ENCODE results near the gene ATP1A2. TPM values are rescaled to one million over a fixed set of nuclear protein-coding genes. Genes with fewer than 3 reads are reported as not detected.

The ATP1A2 gene
- total and polyA plus RNA-seq, 4 donors: 15.3 to 27.7 (median 25.9) TPM

GRCh38 chr1:160187407-160187806 lies 71.8 kb downstream of the ATP1A2 start:
- Histone ChIP-seq H3K4me1 (ENCODE audit: control insufficient read depth in 1 of 2, insufficient read depth in 2 of 2, low read length in 2 of 2) (no peaks in the 10 kb centered on the region), H3K36me3 (ENCODE audit: control insufficient read depth in 1 of 2, insufficient read depth in 2 of 2, low read length in 1 of 2) (no peaks in the 10 kb centered on the region), H3K9me3 (ENCODE audit: control insufficient read depth, low read length) (no peaks in the 10 kb centered on the region), H3K27me3 (ENCODE audit: control insufficient read depth in 1 of 2, insufficient read depth in 2 of 2, low read length in 1 of 2) (no peaks in the 10 kb centered on the region), H3K27ac (ENCODE audit: low read depth in 1 of 2, low read length in 2 of 2) (no peak overlapping the region), H3K4me3 (ENCODE audit: low read length in 2 of 2) (no peak overlapping the region)
- DNase-seq: no peak
- ATAC-seq (ENCODE audit: low FRiP score): no peak
- 87 to 88% methylated on average over 7 of the region's 7 CpGs for WGBS, 2 donors
- intact Hi-C loops (cut with DNase I): no loop called here

- intact Hi-C loops (cut with DNase I): no loop called here
- Histone ChIP-seq H3K27me3 (ENCODE audit: control insufficient read depth in 1 of 2, insufficient read depth in 2 of 2, low read length in 1 of 2) (no peaks in the 10 kb centered on the region), H3K4me1 (ENCODE audit: control insufficient read depth in 1 of 2, insufficient read depth in 2 of 2, low read length in 2 of 2) (no peaks in the 10 kb centered on the region), H3K9me3 (ENCODE audit: control insufficient read depth, low read length) (no peaks in the 10 kb centered on the region), H3K36me3 (ENCODE audit: control insufficient read depth in 1 of 2, insufficient read depth in 2 of 2, low read length in 1 of 2) (no peaks in the 10 kb centered on the region), H3K4me3 (ENCODE audit: low read length in 2 of 2) (no peak overlapping the region), H3K27ac (ENCODE audit: low read depth in 1 of 2, low read length in 2 of 2) (no peak overlapping the region)
- no peak for DNase-seq
- 86 to 90% methylated on average over 7 of the region's 7 CpGs for WGBS, 2 donors
- no peak for ATAC-seq (ENCODE audit: low FRiP score)
Measured at GRCh38 chr1:160188341-160188740, 72.8 kb downstream of the ATP1A2 start.

GRCh38 chr1:160189649-160190625 lies 74.4 kb downstream of the ATP1A2 start, which contains the start of gene CASQ1:
TSS of gene CASQ1 (plus strand) at chr1:160190575. CDS start at chr1:160190752, 177 bp downstream.
- intact Hi-C loops (cut with DNase I): loop anchor here (5.0 kb wide), 5 partner anchors 62 to 102 kb away; partner anchors contain the start of genes ATP1A2 (in 1 of the 2) and PEX19 (in 1 of the 2)
- 10 to 24% methylated on average over 12 to 15 of the region's 15 CpGs for WGBS, 2 donors
- Histone ChIP-seq H3K4me1 (ENCODE audit: control insufficient read depth in 1 of 2, insufficient read depth in 2 of 2, low read length in 2 of 2) (no peaks in the 10 kb centered on the region), H3K4me3 (ENCODE audit: low read length in 2 of 2) (no peak within 1 kb of the TSS), H3K36me3 (ENCODE audit: control insufficient read depth in 1 of 2, insufficient read depth in 2 of 2, low read length in 1 of 2) (no peaks in the 10 kb centered on the region), H3K9me3 (ENCODE audit: control insufficient read depth, low read length) (no peaks in the 10 kb centered on the region), H3K27ac (ENCODE audit: low read depth in 1 of 2, low read length in 2 of 2) (no peak within 1 kb of the TSS), H3K27me3 (ENCODE audit: control insufficient read depth in 1 of 2, insufficient read depth in 2 of 2, low read length in 1 of 2) (no peaks in the 10 kb centered on the region)
- peak; percentile 80 to 88 for DNase-seq
- ATAC-seq (ENCODE audit: low FRiP score): no peak

- H3K36me3 ChIP-seq (ENCODE audit: control insufficient read depth in 1 of 2, insufficient read depth in 2 of 2, low read length in 1 of 2): no peaks in the 10 kb centered on the region
- no peak for ATAC-seq (ENCODE audit: low FRiP score)
- intact Hi-C loops (cut with DNase I): loop anchor here (2.0 to 5.0 kb wide), 7 partner anchors 27 to 101 kb away; partner anchors contain the start of genes ATP1A2 (in 1 of the 2) and PEX19 (in 1 of the 2)
Measured at GRCh38 chr1:160191756-160192155, 76.2 kb downstream of the ATP1A2 start.

GRCh38 chr1:160192234-160192633 lies 76.7 kb downstream of the ATP1A2 start:
- H3K4me1 ChIP-seq (ENCODE audit: control insufficient read depth in 1 of 2, insufficient read depth in 2 of 2, low read length in 2 of 2): no peaks in the 10 kb centered on the region
- DNase-seq (no peak), ATAC-seq (ENCODE audit: low FRiP score) (no peak)
- no peak overlapping the region for H3K27ac ChIP-seq (ENCODE audit: low read depth in 1 of 2, low read length in 2 of 2)
- intact Hi-C loops (cut with DNase I): loop anchor here (2.0 to 5.0 kb wide), 7 partner anchors 27 to 100 kb away; partner anchors contain the start of genes ATP1A2 (in 1 of the 2) and PEX19 (in 1 of the 2)
- H3K9me3 ChIP-seq (ENCODE audit: control insufficient read depth, low read length): no peaks in the 10 kb centered on the region
- H3K36me3 ChIP-seq (ENCODE audit: control insufficient read depth in 1 of 2, insufficient read depth in 2 of 2, low read length in 1 of 2): no peaks in the 10 kb centered on the region
- H3K27me3 ChIP-seq (ENCODE audit: control insufficient read depth in 1 of 2, insufficient read depth in 2 of 2, low read length in 1 of 2): no peaks in the 10 kb centered on the region
- H3K4me3 ChIP-seq (ENCODE audit: low read length in 2 of 2): no peak overlapping the region

More at GRCh38 chr1:160191756-160192155, 76.2 kb downstream of the ATP1A2 start:
- Histone ChIP-seq H3K4me3 (ENCODE audit: low read length in 2 of 2) (no peak overlapping the region), H3K4me1 (ENCODE audit: control insufficient read depth in 1 of 2, insufficient read depth in 2 of 2, low read length in 2 of 2) (no peaks in the 10 kb centered on the region), H3K27ac (ENCODE audit: low read depth in 1 of 2, low read length in 2 of 2) (no peak overlapping the region), H3K27me3 (ENCODE audit: control insufficient read depth in 1 of 2, insufficient read depth in 2 of 2, low read length in 1 of 2) (no peaks in the 10 kb centered on the region), H3K9me3 (ENCODE audit: control insufficient read depth, low read length) (no peaks in the 10 kb centered on the region)
- no peak for DNase-seq
- WGBS, 2 donors: 88 to 92% methylated on average over 3 of the region's 3 CpGs

Other genes with a start within 250 kb of the ATP1A2 start
- 1 to 10 TPM; 2.5 to 2.7 TPM for gene CFAP45, start 215.6 kb upstream of the ATP1A2 start, total RNA-seq
- gene CFAP45, start 215.6 kb upstream of the ATP1A2 start, polyA plus RNA-seq: 1 to 10 TPM in 1 of 2 donors, not detected in 1; 2.7 TPM
- gene TAGLN2, start 190.3 kb upstream of the ATP1A2 start, total RNA-seq: 100 to 1,000 TPM; 316 to 350 TPM
- gene TAGLN2, start 190.3 kb upstream of the ATP1A2 start, polyA plus RNA-seq: 100 to 1,000 TPM; 349 to 383 TPM
- under 1 TPM in 1 of 2 donors, not detected in 1; 0.30 TPM for gene IGSF9, start 170.1 kb upstream of the ATP1A2 start, total RNA-seq
- 1 to 10 TPM in 1 of 2 donors, under 1 TPM in 1; 0.05 to 1.0 TPM for gene IGSF9, start 170.1 kb upstream of the ATP1A2 start, polyA plus RNA-seq
- not detected for gene SLAMF9, start 161.5 kb upstream of the ATP1A2 start, total RNA-seq
- not detected for gene SLAMF9, start 161.5 kb upstream of the ATP1A2 start, polyA plus RNA-seq
- gene PIGM, start 83.8 kb upstream of the ATP1A2 start, total RNA-seq: 1 to 10 TPM; 5.3 to 6.7 TPM
- gene PIGM, start 83.8 kb upstream of the ATP1A2 start, polyA plus RNA-seq: 1 to 10 TPM; 1.3 to 3.6 TPM
- gene KCNJ10, start 45.6 kb upstream of the ATP1A2 start, total RNA-seq: under 1 TPM; 0.10 to 0.24 TPM
- gene KCNJ10, start 45.6 kb upstream of the ATP1A2 start, polyA plus RNA-seq: under 1 TPM in 1 of 2 donors, not detected in 1; 0.63 TPM
- gene KCNJ9, start 34.2 kb upstream of the ATP1A2 start, total RNA-seq: not detected
- gene KCNJ9, start 34.2 kb upstream of the ATP1A2 start, polyA plus RNA-seq: not detected
- gene IGSF8, start 17.1 kb upstream of the ATP1A2 start, total RNA-seq: 10 to 100 TPM; 29.5 to 33.5 TPM
- gene IGSF8, start 17.1 kb upstream of the ATP1A2 start, polyA plus RNA-seq: 10 to 100 TPM; 10.5 to 48.0 TPM
- under 1 TPM in 1 of 2 donors, not detected in 1; 0.19 TPM for gene ATP1A4, start 35.8 kb downstream of the ATP1A2 start, total RNA-seq
- gene ATP1A4, start 35.8 kb downstream of the ATP1A2 start, polyA plus RNA-seq: under 1 TPM in 1 of 2 donors, not detected in 1; 0.36 TPM
- 1 to 10 TPM; 1.6 to 4.4 TPM for gene CASQ1, start 74.8 kb downstream of the ATP1A2 start, total RNA-seq
- gene CASQ1, start 74.8 kb downstream of the ATP1A2 start, polyA plus RNA-seq: 10 to 100 TPM in 1 of 2 donors, 1 to 10 TPM in 1; 3.5 to 15.2 TPM
- 100 to 1,000 TPM; 258 to 313 TPM for gene PEA15, start 89.6 kb downstream of the ATP1A2 start, total RNA-seq
- 100 to 1,000 TPM; 296 to 350 TPM for gene PEA15, start 89.6 kb downstream of the ATP1A2 start, polyA plus RNA-seq
- gene DCAF8, start 146.8 kb downstream of the ATP1A2 start, total RNA-seq: 100 to 1,000 TPM; 134 to 152 TPM
- 100 to 1,000 TPM in 1 of 2 donors, 10 to 100 TPM in 1; 39.2 to 128 TPM for gene DCAF8, start 146.8 kb downstream of the ATP1A2 start, polyA plus RNA-seq
- gene PEX19, start 169.4 kb downstream of the ATP1A2 start, total RNA-seq: 10 to 100 TPM; 44.8 to 55.1 TPM
- 10 to 100 TPM; 32.2 to 32.3 TPM for gene PEX19, start 169.4 kb downstream of the ATP1A2 start, polyA plus RNA-seq
- gene COPA, start 227.5 kb downstream of the ATP1A2 start, total RNA-seq: 100 to 1,000 TPM; 174 to 193 TPM
- 10 to 100 TPM; 44.5 to 91.6 TPM for gene COPA, start 227.5 kb downstream of the ATP1A2 start, polyA plus RNA-seq
- 10 to 100 TPM; 56.4 to 67.3 TPM for gene NCSTN, start 227.6 kb downstream of the ATP1A2 start, total RNA-seq
- gene NCSTN, start 227.6 kb downstream of the ATP1A2 start, polyA plus RNA-seq: 10 to 100 TPM; 17.0 to 49.7 TPM

All from aorta (tissue), 5 donors.